ENCODE data around the gene PIK3C2G. TPM values are rescaled to one million over a fixed set of nuclear protein-coding genes. Genes with fewer than 3 reads are reported as not detected.
"Not testable (repeated sequence)": the region's sequence is repeated elsewhere in the genome, so short reads cannot be mapped to it uniquely, and the experiment has no call there.

PIK3C2G gene, protein sequence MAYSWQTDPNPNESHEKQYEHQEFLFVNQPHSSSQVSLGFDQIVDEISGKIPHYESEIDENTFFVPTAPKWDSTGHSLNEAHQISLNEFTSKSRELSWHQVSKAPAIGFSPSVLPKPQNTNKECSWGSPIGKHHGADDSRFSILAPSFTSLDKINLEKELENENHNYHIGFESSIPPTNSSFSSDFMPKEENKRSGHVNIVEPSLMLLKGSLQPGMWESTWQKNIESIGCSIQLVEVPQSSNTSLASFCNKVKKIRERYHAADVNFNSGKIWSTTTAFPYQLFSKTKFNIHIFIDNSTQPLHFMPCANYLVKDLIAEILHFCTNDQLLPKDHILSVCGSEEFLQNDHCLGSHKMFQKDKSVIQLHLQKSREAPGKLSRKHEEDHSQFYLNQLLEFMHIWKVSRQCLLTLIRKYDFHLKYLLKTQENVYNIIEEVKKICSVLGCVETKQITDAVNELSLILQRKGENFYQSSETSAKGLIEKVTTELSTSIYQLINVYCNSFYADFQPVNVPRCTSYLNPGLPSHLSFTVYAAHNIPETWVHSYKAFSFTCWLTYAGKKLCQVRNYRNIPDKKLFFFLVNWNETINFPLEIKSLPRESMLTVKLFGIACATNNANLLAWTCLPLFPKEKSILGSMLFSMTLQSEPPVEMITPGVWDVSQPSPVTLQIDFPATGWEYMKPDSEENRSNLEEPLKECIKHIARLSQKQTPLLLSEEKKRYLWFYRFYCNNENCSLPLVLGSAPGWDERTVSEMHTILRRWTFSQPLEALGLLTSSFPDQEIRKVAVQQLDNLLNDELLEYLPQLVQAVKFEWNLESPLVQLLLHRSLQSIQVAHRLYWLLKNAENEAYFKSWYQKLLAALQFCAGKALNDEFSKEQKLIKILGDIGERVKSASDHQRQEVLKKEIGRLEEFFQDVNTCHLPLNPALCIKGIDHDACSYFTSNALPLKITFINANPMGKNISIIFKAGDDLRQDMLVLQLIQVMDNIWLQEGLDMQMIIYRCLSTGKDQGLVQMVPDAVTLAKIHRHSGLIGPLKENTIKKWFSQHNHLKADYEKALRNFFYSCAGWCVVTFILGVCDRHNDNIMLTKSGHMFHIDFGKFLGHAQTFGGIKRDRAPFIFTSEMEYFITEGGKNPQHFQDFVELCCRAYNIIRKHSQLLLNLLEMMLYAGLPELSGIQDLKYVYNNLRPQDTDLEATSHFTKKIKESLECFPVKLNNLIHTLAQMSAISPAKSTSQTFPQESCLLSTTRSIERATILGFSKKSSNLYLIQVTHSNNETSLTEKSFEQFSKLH (N-terminal part only)
- total RNA-seq = not detected
- long read RNA-seq = 0 reads

DNA sequence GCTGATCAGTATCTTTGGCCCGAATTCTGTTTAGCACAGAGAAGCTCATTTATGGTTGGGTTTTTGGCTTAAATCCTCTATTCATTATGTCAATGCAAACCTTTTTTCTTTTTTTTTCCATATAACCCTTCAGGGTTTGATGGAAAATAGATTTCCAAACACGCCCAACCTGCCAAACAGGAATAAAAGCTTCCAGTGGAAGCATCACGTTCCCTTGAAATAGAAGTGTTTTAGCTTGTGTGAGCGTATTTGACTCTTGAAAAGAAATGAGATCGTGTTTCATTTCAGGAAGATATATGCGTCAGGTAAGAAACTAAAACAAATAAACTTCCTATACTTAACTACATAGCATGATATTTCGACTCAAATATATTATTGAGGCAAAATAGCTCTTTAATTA lies at the start of gene PIK3C2G:
Gene PIK3C2G (plus strand): TSS at position 246 of the 400 bp plus-strand sequence. CDS start 20,564 bp downstream, outside the sequence.
- intact Hi-C loops (cut with DNase I) = no loop called here
- no peak for ATAC-seq
- no peak for DNase-seq

DNA sequence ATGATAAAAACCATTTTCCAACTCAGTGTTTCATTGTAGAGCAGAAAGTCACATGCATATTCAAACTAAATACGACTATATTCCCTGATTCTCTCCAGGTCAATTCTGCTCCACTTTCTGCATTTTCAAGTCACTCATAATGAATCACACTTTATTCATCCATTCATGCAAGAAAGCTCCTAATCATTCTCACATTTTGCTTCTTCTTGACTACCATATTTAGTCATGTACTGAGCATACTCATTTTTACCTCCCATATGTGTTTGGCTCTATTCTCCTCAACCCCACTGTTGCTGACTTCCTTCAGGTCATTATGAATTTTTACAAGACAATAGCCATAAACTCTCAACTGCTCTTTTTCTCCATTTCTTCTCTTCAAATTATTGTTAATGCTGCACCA lies 43.4 kb upstream of the PIK3C2G start:
- intact Hi-C loops (cut with DNase I) = no loop called here
- ATAC-seq (no peak), DNase-seq (no peak)

DNA sequence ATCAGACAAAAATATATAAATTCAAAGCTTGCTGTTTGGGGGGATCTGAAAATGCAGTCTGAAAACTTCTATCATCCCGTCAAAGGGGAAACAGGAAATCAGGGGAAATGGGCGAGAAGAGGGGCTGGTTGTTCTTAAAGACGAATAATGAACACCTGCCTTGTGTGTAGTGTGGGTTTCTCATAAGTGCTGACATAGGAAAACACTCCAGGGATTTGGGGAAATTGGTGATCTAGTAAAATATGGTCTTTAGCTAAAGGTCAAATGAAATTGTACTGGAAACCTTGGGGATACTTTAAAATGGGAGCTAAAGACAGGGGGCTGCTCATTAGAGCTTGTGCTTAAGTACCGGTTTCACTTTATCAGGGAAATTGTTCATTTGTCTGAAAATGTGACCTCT lies 39.6 kb upstream of the PIK3C2G start:
- intact Hi-C loops (cut with DNase I) = no loop called here
- ATAC-seq = no peak
- no peak for DNase-seq

DNA sequence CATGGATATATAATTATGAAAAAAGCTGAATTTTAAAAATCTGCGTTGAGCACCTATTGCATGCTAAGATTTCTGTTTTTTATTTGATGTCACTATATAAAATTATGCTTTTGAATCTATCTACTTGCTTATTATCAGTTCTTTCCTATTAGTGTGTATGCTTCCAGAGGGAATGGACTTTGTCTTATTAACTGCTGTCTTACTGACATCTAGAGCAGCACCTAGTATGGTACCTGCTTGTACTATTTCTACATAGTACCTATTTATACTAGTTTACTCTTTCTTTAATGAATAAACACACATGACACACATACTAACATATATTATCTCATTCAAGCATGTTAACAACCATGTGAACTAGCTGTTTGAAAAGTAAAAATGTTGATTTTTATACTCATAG lies 38.6 kb upstream of the PIK3C2G start:
- intact Hi-C loops (cut with DNase I) = no loop called here
- no peak for DNase-seq
- ATAC-seq = no peak

DNA sequence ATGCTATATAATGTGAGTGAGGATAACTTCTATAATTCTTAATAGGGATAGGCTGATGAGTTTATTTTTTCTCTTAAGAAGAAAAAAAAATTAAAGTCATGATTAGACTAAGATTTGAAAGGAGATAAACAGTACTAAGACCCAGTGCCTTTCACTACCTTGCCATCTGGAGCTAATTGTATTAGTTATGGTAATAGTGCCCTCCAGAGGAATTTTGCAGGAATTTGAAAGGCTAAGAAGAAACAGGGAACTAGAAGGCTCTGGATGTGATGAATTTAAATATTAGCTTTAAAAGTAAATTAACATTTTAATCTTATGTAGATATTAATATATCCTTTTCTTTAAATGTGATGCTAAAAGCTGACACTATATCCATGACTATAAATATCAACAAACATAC lies 36.6 kb upstream of the PIK3C2G start:
- ATAC-seq (no peak), DNase-seq (no peak)
- intact Hi-C loops (cut with DNase I) = no loop called here

DNA sequence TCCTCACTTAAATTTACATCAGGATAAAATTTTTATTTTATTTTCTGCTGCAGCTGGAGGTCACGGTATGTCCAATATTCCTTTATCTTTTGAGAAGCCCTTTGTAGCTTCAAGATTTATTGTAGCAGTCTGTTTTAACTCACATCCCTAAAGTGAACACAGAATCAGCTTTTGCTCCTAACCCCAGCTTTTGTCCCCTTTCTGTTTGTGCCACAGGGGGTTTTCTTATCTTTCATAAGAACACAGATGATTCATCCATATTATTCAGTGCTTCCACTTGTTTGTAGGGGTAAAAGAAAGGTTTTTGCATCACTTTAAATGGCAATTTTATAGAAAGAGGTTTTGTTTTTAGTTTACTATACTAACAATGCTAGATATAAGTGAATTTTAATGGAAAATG lies 21.8 kb upstream of the PIK3C2G start:
- intact Hi-C loops (cut with DNase I) = no loop called here
- no peak for ATAC-seq
- no peak for DNase-seq

DNA sequence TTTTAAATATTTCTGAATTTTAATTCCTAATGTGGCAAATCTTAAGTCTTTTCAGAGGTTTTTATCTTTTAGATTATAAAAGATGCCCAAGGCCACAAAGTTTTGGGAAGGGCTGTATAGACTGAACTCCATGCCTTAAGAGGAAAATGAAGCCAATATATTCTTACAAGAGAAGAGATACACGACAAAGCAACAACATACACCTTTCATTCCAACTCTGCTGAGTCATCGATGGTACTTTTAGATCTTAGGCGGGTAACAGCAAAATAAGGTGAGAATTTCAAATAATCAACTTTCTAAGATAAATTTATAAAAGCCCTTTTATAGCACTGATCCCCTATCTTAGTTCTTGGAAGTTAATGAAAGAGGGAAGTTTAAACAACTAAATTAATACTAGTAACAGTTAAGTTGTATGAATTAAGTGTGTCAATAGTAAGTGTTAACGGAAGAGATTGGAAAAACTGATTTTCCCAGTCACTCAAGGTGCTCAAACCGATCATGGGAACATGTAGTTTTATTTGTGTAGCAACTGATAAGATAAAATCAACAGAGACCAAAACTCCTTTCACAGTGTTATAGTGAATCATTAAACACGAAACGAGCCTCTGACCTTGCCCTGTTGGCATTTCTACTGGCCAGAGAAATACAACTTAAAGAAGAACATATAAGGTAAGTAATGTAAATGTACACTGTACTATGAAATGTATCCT lies 18.8 kb upstream of the PIK3C2G start:
- DNase-seq (no peak), ATAC-seq (no peak)
- intact Hi-C loops (cut with DNase I) = no loop called here

DNA sequence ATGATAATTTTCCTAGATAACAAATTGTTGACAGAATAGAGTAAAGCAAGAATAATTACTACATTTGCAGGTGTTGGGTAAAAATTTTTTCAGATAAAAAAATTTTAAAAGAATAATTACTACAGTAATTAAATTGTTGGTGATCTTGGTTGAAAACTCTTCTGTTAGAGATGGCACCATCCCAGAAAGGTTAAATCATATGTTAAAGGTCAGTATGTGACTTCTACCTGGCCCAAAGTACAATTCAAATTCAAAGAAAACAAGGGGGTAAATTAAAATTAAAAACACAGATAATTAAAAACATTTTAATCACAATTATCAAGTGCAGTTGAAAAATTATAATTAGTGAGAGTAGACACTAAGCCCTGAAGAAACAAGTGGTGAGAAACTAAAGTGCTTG lies 18.1 kb upstream of the PIK3C2G start:
- ATAC-seq = no peak
- no peak for DNase-seq

DNA sequence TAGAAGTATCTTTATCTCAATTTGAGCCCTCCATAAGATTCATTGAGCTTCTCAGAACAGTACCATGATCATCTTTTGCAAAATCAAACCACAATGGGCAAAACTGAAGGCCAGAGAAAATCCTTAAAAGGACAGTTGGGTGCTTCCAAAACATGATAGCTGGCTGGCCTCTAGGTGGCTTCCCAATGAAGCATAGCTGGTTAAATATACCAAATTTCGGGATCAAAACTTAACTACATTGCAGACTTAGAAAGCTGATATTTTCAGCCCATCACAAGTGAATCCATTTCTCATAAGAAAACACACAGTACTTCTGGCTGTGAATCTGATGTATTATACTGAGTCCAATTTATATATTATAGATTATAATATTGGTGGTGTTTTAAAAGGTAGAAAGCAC lies 15.3 kb upstream of the PIK3C2G start:
- intact Hi-C loops (cut with DNase I) = no loop called here
- no peak for DNase-seq

More for the DNA sequence above, 18.1 kb upstream of the PIK3C2G start:
- intact Hi-C loops (cut with DNase I) = no loop called here

DNA sequence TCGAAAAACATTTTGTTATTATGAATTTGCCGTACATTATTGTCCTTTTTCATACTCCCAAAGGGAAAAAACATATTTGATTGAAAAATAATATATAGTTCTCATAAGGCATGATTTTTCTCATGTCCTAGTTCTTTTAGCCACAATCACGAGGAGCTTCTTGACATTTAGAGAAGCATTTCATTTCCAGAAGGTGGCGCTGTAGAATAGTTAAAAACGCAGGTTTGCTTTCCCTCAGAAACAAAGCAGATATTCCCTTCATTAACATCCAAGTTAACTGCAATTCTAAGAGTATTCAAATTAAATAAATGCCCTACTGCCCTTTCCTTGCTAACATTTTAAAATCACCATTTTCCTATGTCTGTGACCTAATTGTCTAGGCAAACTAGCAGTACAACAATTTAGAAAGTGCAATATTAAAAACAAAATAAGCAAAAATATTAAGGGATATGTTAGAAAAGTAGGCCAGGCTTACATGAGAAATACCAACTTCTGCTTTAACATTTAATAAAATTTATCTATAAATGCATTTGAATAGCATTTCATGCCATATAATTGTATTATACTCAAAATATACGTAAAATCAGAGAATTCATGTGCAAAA lies 10.9 kb upstream of the PIK3C2G start:
- intact Hi-C loops (cut with DNase I) = loop anchor here in 1 of 2 donors (10.0 kb wide), 1 partner anchor 934 kb away; no protein-coding TSS in a partner anchor
- ATAC-seq (peak in 1 of 2 donors; percentile 44), DNase-seq (no peak)

More for the DNA sequence above, 15.3 kb upstream of the PIK3C2G start:
- no peak for ATAC-seq

DNA sequence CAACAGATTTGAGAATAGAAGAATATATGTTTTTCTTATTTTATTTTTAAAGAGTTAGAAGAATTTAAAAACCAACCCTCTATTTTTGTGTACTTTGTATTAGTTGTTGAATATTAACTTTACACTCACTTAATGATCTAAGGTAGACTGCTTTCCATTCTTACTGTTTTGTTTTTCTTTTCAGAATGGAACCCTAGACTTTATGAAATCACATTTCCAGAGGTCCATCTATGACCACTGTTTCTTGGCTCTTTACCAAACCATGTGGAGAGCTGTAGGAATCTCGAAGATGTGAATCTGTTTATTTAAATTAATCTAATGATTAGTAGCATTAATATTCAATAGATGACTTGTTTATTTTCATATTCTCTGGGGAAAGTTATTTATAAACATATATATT lies 7.2 kb upstream of the PIK3C2G start:
- intact Hi-C loops (cut with DNase I) = loop anchor here in 1 of 2 donors (10.0 kb wide), 1 partner anchor 931 kb away; no protein-coding TSS in a partner anchor
- DNase-seq (no peak), ATAC-seq (no peak)

DNA sequence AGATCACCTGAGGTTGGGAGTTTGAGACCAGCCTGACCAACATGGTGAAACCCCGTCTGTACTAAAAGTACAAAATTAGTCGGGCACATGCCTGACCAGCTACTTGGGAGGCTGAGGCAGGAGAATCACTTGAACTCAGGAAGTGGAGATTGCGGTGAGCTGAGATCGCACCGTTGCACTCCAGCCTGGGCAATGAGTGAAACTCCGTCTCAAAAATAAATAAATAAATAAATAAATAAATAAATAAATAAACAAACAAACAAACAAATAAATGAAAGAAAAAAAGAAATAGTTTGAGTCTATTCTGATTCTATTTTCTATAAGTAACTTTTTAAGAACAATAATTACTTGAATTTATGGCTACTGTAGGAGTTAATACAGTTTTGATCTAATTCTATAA lies 6.3 kb upstream of the PIK3C2G start:
- not testable (repeated sequence) for DNase-seq, ATAC-seq
- intact Hi-C loops (cut with DNase I) = loop anchor here in 1 of 2 donors (10.0 kb wide), 1 partner anchor 930 kb away; no protein-coding TSS in a partner anchor

DNA sequence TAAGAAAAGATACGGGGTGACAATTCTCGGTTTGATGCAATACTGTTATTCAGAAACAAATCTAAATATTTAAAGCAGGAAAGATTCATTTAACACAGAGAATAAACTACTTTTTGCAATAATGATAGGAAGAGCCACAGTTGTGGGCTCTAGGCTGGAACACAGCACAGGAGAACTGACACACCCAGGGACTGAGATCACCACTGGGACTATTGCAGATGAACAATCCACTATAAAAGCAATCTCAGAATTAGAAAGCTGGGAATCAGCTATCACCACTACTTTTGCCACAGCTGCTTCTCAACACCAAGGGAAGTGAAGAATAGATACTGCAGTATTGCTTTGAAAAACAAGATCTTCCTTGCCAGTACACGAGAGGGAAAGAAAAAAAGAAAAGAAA lies 4.1 kb upstream of the PIK3C2G start:
- no peak for DNase-seq
- intact Hi-C loops (cut with DNase I) = loop anchor here in 1 of 2 donors (10.0 kb wide), 1 partner anchor 928 kb away; no protein-coding TSS in a partner anchor
- no peak for ATAC-seq

DNA sequence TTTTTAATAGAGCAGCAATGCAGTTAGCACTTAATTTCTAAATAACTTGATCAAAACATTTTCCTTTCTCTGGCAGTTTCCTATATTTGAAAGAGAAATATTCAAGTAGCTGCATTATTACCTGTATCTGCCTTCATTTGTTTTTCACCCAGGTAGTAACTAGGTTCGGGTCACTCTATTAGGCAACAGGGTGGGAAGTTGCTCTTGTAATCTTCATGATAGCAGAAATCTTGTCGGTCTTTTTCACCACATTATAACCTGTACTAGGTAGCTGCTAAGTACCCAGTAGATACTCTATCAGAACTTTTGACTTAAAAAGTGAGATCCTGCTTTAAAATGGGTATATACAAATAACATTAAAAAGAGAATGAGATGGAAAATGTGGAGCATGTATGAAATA lies 2.4 kb upstream of the PIK3C2G start:
- ATAC-seq = no peak
- intact Hi-C loops (cut with DNase I) = loop anchor here in 1 of 2 donors (10.0 kb wide), 1 partner anchor 926 kb away; no protein-coding TSS in a partner anchor
- no peak for DNase-seq

DNA sequence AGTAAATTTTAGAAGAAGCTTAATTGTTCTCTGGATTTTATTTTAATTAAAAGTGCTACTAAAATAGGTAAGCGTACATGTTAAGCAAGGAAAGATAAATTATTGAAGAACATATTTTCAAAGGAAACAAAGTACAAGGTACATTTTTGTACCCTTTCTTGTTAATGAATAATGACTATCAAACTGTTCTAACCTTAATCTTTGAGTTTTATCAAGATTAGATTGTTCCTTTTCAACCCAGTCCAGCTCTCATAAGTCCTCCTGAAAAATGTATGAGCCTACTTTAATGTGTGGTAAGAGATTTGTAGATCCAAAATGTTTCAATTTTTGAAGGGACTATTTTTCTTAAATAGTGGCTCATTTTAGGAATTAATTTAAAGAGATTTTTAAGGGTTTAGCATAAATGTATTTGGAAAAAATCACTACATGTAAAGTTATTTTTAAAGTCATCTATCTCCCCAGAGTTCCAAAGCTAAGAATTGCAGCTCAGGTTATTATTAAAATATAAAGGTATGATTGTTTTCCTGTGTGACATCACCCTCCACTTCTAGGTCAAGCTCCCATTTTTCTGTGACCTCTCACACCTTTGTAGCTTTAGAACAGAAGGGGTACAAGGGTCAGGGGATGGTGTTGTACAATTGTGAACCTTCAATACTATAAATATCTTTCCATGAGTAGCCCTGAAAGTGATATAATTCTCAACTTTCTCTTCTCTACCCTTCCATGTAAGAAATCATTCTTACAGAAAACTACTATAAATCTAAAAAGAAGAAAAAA lies 1.2 kb upstream of the PIK3C2G start:
- intact Hi-C loops (cut with DNase I) = loop anchor here in 1 of 2 donors (10.0 kb wide), 1 partner anchor 925 kb away; no protein-coding TSS in a partner anchor
- DNase-seq (no peak), ATAC-seq (no peak)

DNA sequence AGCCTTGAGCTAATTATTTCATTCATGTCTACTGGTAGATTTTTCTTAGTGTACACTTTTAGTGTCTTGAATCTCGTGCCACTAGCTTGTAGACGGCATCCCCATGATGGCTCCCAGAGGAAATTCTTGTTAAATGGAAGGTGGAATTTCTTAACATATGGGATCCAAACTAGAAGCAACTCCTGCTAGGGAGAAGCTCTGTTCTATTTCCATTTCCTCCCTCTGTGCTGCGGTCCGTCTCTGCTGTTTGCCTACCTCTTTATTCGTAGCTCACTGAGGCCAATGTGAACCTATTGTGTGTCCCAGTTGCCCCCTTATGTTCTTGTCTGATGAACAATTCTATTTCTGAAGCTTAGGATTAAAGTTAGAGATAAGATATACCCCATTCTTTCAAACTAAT lies 588 bp downstream of the PIK3C2G start:
- intact Hi-C loops (cut with DNase I) = no loop called here
- ATAC-seq (no peak), DNase-seq (no peak)

DNA sequence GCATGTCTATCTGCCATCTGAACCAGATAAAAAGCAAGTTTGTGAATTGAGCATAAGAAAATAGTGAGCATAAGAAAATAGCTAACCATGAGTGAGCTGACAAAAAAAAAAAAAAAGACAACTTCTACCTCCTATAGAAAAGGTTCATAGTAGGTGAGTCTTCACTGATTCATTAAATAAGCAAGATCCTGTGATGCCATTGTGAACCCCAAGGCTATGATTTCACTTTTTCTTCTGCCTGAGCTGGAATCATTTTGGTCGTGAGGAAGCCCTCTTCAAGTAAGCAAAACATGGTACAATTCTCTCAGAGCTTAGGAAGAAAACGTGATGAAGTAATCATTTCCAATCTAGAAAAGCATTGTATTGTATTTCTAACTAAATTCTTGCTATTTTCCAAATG lies 1.2 kb downstream of the PIK3C2G start:
- intact Hi-C loops (cut with DNase I) = no loop called here
- ATAC-seq = no peak
- DNase-seq = no peak
